HL-60 (cell line): ENCODE measurements around the gene SOCS7.

Source experiments
- DNase-seq, 2 experiments: peaks; one replicate each; pipeline ENCODE4 v3.0.0-alpha.2; 2010 to 2020; ENCODE audit warnings: low read depth in 1 of 2, low spot score in 1 of 2
- H3K27ac ChIP-seq: fragments of 250-450 bp; sonication (Bioruptor Pico); replicated peaks from 2 replicates; pipeline ENCODE4 v1.5.1; 2020; ENCODE audit warnings: mild to moderate bottlenecking, moderate library complexity
- H3K27me3 ChIP-seq: fragments of 250-450 bp; sonication (Bioruptor Pico); 2 replicates; pipeline ENCODE4 v1.5.1; 2021; ENCODE audit warnings: mild to moderate bottlenecking, moderate library complexity; ENCODE audit not compliant: insufficient read depth, poor library complexity, severe bottlenecking
- H3K4me3 ChIP-seq: replicated peaks from 2 replicates; pipeline ENCODE4 v1.5.1; 2011; ENCODE audit warnings: mild to moderate bottlenecking, control low read depth, low read length; ENCODE audit not compliant: insufficient read depth
- GABPA ChIP-seq: IDR thresholded peaks from 2 replicates; pipeline ENCODE4 v1.6.1; 2012; ENCODE audit warnings: low read depth
- POLR2AphosphoS5 ChIP-seq: IDR thresholded peaks from 2 replicates; pipeline ENCODE4 v1.6.1; 2012; ENCODE audit warnings: low read depth
- SPI1 ChIP-seq: IDR thresholded peaks from 2 replicates; pipeline ENCODE4 v1.6.1; 2012; ENCODE audit warnings: low read depth, mild to moderate bottlenecking, borderline replicate concordance
- TF ChIP-seq, protein P1 (sequence below): IDR thresholded peaks from 2 replicates; pipeline ENCODE4 v1.6.1; 2012; ENCODE audit warnings: low read depth; ENCODE audit not compliant: insufficient replicate concordance
- TF ChIP-seq, protein P2 (sequence below): IDR thresholded peaks from one replicate; pipeline ENCODE4 v1.5.1; 2011; ENCODE audit warnings: low read length, control low read depth, inconsistent platforms; ENCODE audit not compliant: insufficient read depth

SOCS7 gene

DNA sequence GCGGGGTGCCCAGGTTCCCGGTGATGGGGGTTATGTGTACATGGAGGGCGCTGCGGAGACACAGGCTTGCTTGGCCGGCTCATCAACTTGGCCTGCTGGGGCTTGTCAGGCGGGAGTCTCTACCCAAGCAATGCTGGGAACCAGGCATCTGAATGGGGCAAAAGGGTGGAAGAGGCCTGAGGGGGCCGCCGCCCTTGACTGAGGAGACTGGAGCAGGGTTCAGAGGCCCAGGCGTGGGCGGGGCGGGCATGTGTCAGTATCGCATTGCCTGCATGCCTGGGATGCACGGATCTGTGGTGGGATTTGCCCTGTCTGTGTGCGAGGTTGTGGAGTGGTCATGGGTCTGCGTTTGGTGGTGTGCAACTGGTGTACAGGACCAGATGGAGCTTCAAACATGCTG lies 97.7 kb downstream of the SOCS7 start:
- DNase-seq: no peak
- Histone ChIP-seq H3K27me3 (no peaks in the 10 kb centered on the region), H3K27ac (no peak overlapping the region), H3K4me3 (no peak overlapping the region)
- TF ChIP-seq POLR2AphosphoS5 (no peak), GABPA (no peak), SPI1 (no peak)
- TF ChIP-seq, protein P1, sequence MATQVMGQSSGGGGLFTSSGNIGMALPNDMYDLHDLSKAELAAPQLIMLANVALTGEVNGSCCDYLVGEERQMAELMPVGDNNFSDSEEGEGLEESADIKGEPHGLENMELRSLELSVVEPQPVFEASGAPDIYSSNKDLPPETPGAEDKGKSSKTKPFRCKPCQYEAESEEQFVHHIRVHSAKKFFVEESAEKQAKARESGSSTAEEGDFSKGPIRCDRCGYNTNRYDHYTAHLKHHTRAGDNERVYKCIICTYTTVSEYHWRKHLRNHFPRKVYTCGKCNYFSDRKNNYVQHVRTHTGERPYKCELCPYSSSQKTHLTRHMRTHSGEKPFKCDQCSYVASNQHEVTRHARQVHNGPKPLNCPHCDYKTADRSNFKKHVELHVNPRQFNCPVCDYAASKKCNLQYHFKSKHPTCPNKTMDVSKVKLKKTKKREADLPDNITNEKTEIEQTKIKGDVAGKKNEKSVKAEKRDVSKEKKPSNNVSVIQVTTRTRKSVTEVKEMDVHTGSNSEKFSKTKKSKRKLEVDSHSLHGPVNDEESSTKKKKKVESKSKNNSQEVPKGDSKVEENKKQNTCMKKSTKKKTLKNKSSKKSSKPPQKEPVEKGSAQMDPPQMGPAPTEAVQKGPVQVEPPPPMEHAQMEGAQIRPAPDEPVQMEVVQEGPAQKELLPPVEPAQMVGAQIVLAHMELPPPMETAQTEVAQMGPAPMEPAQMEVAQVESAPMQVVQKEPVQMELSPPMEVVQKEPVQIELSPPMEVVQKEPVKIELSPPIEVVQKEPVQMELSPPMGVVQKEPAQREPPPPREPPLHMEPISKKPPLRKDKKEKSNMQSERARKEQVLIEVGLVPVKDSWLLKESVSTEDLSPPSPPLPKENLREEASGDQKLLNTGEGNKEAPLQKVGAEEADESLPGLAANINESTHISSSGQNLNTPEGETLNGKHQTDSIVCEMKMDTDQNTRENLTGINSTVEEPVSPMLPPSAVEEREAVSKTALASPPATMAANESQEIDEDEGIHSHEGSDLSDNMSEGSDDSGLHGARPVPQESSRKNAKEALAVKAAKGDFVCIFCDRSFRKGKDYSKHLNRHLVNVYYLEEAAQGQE: no peak
- TF ChIP-seq, protein P2, sequence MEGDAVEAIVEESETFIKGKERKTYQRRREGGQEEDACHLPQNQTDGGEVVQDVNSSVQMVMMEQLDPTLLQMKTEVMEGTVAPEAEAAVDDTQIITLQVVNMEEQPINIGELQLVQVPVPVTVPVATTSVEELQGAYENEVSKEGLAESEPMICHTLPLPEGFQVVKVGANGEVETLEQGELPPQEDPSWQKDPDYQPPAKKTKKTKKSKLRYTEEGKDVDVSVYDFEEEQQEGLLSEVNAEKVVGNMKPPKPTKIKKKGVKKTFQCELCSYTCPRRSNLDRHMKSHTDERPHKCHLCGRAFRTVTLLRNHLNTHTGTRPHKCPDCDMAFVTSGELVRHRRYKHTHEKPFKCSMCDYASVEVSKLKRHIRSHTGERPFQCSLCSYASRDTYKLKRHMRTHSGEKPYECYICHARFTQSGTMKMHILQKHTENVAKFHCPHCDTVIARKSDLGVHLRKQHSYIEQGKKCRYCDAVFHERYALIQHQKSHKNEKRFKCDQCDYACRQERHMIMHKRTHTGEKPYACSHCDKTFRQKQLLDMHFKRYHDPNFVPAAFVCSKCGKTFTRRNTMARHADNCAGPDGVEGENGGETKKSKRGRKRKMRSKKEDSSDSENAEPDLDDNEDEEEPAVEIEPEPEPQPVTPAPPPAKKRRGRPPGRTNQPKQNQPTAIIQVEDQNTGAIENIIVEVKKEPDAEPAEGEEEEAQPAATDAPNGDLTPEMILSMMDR: no peak

DNA sequence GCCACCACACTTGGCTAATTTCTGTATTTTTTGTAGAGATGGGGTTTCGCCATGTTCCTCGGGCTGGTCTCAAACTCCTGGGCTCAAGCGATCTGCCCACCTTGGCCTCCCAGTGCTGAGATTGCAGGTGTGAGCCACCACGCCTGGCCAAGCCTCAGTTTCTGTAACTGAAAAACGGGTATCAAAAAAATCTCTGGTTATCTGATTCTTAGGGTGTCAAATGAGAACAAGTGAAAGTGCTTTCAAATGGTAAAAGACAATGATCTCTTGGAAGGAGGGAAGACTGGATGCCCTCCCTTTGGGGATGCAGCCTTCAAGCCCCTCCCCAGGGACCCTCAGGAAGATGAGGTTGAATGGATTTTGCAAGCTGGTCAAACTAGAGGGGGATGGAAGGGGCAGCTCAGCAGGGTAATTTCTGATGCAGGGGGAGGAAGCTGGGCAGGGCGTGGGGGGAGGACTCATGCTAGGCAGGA lies 98.9 kb downstream of the SOCS7 start:
- Histone ChIP-seq H3K27me3 (no peaks in the 10 kb centered on the region), H3K27ac (no peak overlapping the region), H3K4me3 (no peak overlapping the region)
- DNase-seq: no peak
- TF ChIP-seq, protein P2: no peak
- no peak for TF ChIP-seq SPI1
- TF ChIP-seq POLR2AphosphoS5: no peak
- TF ChIP-seq, protein P1: no peak
- TF ChIP-seq GABPA: no peak

DNA sequence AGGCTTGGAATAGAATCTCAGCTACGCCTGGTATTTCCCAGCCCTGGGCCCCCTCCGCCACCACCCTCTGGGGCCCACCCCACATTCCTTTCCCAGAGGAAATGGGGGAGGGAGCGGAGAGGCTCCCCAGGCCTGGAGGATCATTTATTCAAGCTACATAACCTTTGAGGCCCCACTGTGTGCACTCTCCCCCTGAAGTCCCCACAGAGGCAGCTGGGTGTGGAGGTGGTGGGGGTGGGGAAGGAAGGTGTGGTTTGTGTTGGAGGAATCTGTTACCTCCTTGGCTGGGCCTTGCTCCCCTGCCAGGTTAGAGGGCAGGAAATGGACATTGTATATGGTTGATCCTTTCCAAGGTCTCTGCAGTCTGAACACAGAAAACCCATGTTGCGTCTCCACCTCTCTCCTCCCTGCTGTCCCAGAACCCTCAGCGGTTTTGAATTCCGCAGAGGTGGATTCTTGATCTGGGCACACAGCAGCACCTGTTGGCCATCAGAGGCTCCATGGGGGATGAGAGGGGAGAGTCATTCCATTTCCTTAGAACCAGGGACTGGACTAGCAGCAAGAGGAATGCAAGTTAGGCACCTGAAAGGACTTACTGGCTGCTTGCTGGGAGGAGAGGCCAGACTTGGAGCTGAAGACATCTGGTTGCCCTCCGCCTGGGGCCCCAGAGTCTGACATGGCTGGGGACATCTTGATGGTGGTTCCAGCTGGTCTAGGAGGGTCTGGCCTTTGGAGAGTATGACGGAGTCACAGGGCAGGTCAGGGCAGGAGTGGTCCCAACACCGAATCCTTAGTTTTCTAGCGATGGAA lies 99.6 kb downstream of the SOCS7 start:
- no peak for DNase-seq
- no peak overlapping the region for H3K4me3 ChIP-seq
- TF ChIP-seq, protein P1: no peak
- H3K27ac ChIP-seq: no peak overlapping the region
- no peaks in the 10 kb centered on the region for H3K27me3 ChIP-seq
